ENCODE results near the gene KPNB1.

Gene KPNB1

DNA sequence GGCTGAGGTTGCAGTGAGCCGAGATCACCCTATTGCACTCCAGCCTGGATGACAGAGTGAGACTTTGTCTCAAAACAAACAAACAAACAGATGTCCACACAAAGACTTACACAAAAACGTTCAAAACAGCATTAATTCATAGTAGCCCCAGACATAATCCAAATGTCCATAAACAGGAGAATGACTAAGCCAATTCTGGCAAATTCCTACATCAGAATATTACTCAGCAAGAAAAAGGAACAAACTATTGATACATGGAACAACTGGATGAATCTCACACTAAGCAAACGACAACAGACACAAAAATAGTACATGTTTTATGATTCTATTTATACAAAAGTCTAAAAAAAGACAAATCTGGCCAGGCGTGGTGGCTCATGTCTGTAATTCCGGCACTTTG, 10.8 kb upstream of the KPNB1 start:
- DNase-seq = no peak

- no peak for DNase-seq
These were observed 9.6 kb upstream of the KPNB1 start for GRCh38 chr17:47640076-47640475.

GRCh38 chr17:47641202-47641601, 8.5 kb upstream of the KPNB1 start:
- no peak for DNase-seq

DNA sequence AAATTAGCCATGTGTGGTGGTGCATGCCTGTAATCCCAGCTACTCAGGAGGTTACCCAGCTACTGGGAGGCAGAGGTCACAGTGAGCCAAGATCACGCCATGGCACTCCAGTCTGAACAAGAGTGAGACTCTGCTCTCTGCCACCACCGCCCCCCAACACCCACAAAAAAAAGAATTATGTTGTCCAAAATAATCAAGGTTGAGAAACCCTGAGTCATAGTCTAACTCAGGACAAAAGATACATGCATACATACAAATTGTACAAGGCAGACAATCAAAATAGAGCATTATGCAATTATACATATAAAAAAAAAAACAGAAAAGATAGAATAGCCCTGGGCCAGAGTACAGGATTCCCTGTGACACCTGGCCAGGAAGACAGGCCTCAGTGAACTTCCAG, 6.6 kb upstream of the KPNB1 start:
- DNase-seq = no peak

DNA sequence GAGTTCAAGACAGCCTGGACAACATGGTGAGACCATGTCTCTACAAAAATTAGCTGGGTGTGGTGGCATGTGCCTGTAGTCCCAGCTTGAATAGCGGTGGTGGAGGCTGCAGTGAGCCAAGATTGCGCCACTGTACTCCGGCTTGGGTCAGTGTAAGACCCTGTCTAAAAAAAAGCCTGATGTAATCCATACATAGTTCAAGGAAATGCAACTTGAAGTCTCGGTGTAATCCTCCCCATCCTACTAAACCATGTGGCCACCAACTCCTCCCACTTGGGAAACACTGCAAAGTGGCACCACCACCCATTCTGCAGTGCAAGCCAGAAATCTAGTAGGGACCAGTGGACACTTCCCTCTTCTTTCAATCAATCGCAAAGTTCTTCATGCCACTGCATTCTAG, 5.4 kb upstream of the KPNB1 start:
- no peak for DNase-seq

DNA sequence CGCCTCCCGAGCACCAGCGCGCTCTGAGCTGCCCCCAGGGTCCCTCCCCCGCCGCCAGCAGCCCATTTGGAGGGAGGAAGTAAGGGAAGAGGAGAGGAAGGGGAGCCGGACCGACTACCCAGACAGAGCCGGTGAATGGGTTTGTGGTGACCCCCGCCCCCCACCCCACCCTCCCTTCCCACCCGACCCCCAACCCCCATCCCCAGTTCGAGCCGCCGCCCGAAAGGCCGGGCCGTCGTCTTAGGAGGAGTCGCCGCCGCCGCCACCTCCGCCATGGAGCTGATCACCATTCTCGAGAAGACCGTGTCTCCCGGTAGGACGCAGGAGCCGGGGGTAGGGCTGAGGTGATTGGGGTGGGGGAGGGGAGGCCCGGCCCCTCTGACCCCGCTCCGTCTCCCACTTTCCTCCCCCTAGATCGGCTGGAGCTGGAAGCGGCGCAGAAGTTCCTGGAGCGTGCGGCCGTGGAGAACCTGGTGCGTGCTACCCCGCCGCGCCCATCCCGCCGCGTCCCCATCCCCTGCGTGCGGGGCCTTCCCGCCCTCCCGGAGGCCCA, 329 bp downstream of the KPNB1 start:
- no peak for DNase-seq

DNA sequence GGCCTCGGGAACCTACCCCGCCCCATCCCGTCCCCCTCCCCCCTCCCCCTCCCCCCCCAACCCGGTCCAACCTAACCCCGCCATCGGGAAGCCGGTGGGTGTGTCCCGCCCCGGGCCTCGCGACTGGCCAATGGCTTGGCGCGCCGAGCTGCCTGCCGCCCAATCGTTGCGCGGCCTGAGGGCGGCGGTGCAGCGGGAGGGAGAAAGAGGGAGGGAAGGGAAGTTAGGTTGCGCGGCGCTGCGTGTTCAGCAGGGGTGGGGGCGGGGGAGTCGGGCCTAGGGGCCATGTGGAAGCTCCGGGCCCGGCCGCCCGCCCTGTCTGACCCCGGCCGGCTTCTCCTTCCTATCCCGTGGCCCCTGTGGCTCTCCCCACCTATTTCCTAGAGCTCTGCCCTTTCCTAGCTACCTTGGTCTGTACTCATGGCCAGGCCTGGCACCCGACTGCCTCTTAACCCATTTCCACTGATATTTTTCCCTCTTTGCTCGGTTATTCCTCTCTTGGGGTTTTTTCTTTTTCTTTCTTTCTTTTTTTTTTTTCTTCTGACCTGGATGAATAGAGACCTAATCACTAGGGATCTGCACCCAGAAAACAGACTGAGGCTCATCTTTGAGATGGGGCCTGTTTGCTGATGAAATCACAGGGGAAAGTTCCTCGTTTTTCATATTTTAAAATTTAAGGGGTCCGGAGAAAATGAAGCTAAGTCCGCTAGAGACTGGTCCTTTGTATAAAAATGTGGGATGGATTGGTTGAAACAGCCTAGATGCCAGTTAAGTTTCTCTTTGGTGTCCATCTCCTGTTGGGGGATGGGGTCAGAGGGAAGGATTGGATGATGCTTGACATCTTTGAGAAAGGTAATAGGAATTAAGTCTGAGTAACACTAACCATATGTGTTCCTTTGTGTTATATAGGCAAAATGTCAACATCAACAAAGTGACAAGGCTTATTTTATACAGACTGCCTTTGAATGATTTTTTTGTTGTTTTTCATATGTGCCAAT, 1.1 kb downstream of the KPNB1 start:
- peak; percentile 99 for DNase-seq

- no peak for DNase-seq
These were observed 2.0 kb downstream of the KPNB1 start for GRCh38 chr17:47651704-47652103.

- no peak for DNase-seq
These were observed 2.9 kb downstream of the KPNB1 start for GRCh38 chr17:47652570-47652969.

GRCh38 chr17:47653442-47653841, 3.7 kb downstream of the KPNB1 start:
- no peak for DNase-seq

DNA sequence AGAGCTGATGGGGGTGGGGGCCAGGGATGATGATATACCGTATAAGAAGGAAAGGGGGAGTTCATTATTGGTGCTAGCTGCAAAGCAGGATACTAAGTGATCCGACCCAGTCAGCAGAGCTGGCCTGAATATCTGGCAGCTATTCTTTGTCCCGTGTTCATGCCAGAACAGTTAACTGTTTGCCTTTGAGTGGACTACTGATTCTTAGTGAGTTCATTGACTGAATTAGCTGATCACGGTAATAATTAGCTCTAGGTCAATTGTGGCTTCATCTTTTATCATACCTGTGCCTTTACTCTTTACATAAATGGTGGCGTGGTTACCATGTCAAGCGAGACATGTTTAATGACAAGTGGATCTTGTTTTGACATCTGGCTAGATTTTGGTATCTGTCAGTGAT, 5.3 kb downstream of the KPNB1 start:
- no peak for DNase-seq

- no peak for DNase-seq
These were observed 10.4 kb downstream of the KPNB1 start for GRCh38 chr17:47660064-47660492.

- peak; percentile 45 for DNase-seq
These were observed 14.3 kb downstream of the KPNB1 start for GRCh38 chr17:47663912-47664623.

DNA sequence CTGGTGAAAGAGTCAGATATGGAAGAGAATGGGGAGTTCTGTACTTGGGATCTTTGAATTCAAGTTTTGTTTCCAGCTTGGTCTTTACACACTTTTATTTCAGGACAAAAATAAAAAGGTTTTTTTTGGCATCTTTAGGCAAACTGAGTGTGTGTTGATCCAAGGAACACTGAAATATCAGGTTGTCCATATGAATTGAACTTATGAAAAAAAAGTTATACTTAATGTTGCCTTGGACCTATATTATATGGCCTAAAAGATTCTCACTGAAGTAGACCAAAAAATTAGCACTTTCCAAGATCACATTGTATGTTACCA, 14.9 kb downstream of the KPNB1 start:
- no peak for DNase-seq

GRCh38 chr17:47665655-47666054, 15.9 kb downstream of the KPNB1 start:
- no peak for DNase-seq

- DNase-seq = no peak
These were observed 19.4 kb downstream of the KPNB1 start for GRCh38 chr17:47669081-47669480.

DNA sequence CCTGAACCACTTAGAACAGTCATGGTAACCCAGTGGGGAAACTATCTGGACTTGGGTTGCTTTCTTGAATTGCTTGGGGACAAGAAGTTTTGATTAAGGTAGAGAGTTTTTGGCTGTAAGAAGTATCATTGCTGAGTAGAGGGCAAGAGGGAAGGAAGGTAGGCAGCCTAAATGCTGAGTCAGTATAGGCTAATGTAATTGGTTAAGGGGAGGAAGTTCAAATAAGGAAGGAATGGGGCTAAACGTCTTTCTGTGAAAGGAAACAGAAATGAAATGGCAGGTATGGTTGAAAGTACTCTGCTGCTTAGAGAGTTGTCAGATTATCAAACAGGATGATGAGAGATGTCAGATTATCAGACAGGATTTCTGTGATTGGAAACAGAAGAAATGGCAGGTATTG, 20.3 kb downstream of the KPNB1 start:
- no peak for DNase-seq

- DNase-seq = no peak
These were observed 24.8 kb downstream of the KPNB1 start for GRCh38 chr17:47674499-47674898.

DNA sequence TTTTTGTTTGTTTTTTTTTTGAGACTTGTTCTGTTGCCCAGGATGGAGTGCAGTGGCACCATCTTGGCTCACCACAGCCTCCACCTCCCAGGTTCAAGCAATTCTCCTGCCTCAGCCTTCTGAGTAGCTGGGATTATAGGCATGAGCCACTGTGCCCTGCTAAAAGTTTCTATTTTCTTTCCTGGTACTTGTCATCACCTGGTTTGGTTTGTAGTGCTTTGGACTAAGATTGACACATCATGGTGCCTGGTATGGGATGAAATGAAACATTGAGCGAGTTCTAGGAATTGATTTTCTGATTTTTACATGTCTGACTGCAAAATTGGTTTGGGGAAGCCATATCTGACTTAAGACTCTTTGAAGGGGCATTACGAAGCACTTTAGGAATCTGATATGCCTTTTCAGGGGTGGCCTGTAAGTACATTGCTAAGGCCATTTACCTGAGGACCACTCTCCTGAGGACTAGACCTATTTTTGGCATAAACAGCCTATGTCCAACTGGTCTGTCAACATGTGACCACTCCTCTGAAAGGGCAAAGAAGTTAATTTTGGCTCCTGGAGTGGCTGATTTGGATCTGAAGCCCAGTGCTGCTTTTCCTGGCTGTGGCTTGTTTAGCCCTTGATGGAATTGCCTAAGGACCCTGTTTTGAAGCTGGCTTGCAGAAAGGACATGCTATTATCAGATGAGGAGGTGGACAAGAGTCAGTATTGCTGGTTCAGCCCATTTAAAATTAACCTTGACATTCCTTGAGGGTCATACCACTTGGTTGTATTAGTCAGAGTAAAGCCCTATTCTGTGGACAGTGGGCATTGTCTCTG, 25.9 kb downstream of the KPNB1 start:
- no peak for DNase-seq

DNA sequence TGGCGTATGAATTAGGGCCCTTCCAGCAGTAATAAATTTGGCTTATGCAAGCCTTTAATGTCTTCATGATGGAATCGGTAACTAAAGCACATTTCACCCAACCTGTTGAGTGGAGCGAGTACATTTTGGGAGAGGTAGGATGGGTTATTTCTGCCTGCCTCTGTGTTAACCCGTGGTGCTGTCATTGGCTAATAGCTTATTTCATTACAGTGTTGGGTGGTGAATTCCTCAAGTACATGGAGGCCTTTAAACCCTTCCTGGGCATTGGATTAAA, 26.4 kb downstream of the KPNB1 start:
- DNase-seq = no peak

- no peak for DNase-seq
These were observed 26.9 kb downstream of the KPNB1 start for GRCh38 chr17:47676510-47677165.

DNA sequence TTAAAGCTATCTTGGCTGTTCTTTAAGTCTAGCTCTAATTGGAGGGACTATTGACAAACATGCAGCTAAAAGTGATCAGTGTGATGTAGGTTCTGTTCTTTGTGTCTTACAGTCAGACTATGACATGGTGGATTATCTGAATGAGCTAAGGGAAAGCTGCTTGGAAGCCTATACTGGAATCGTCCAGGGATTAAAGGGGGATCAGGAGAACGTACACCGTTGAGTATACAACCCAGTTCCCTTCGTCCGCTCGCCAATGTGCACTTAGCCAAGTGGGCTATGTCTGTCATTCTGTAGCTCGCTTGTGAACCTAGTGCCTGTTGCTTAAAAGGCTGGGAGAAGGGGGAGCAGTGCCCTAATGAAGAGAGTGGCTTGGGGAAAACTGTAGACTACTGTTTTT, 28.5 kb downstream of the KPNB1 start:
- no peak for DNase-seq

DNA sequence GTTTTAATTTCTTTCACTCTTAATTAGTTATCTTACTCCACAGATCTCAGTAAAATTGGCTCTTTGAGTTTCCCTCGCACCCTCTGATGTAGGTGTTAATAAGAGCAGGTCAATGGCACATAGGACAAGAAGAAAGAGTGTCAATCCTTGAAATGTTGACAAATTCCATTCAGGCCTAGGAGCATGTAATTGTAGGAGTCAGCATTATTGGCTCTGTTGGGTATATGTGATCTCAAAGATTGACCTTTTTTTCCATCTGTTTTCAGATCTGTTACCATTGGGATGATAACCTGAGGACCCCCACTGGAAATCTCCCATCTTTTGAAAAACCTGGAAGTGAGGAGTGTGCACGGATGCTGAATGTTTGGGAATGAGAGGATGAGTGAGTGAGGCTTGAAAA, 32.4 kb downstream of the KPNB1 start:
- DNase-seq = no peak

All from COR-L47 (cell line).